Tibial nerve (tissue), 4 donors: Measurements from ENCODE around the gene TRABD2B. TPM values are rescaled to one million over a fixed set of nuclear protein-coding genes. Genes with fewer than 3 reads are reported as not detected.

Experiments used
- DNase-seq, 2 donors: peaks; one replicate each; pipeline ENCODE4 v3.0.0-alpha.2; 2019; ENCODE audit warnings: low spot score in 2 of 2
- H3K27ac ChIP-seq, 4 donors: fragments of 200-600 bp; sonication (generic) in 3 of 4; one replicate each; pipeline ENCODE4 v1.5.1; 2017 to 2019; ENCODE audit warnings: mild to moderate bottlenecking in 1 of 4
- H3K27me3 ChIP-seq, 2 donors: fragments of 200-600 bp; sonication (generic) in 1 of 2; one replicate each; pipeline versions ENCODE4 v1.5.1 to v1.6.0; 2017 to 2019
- H3K36me3 ChIP-seq, 3 donors: fragments of 200-600 bp; sonication (generic); one replicate each; pipeline ENCODE4 v1.5.1; 2018 to 2019
- H3K4me1 ChIP-seq, 4 donors: fragments of 200-600 bp; sonication (generic) in 3 of 4; one replicate each; pipeline ENCODE4 v1.5.1; 2017 to 2019
- H3K4me3 ChIP-seq, 4 donors: fragments of 200-600 bp; sonication (generic) in 3 of 4; one replicate each; pipeline ENCODE4 v1.5.1; 2017 to 2019; ENCODE audit warnings: mild to moderate bottlenecking in 1 of 4, moderate library complexity in 1 of 4
- H3K9me3 ChIP-seq, 4 donors: fragments of 200-600 bp; sonication (generic) in 3 of 4; one replicate each; pipeline ENCODE4 v1.5.1; 2017 to 2019
- EP300 ChIP-seq, 2 donors: sonication (generic); formaldehyde crosslinking; IDR thresholded peaks; one replicate each; pipeline ENCODE4 v1.6.1; 2017; ENCODE audit warnings: antibody characterized with exemption in 2 of 2, mild to moderate bottlenecking in 1 of 2
- POLR2A ChIP-seq, 2 donors: fragments of 450-650 bp; IDR thresholded peaks; one replicate each; pipeline ENCODE4 v1.6.1; 2017; ENCODE audit warnings: antibody characterized with exemption in 2 of 2, mild to moderate bottlenecking in 2 of 2, moderate library complexity in 2 of 2
- WGBS, 2 donors: methylation state at CpG; one replicate each; pipeline ENCODE4 v1.1.5; 2018; 5-methylcytosine and 5-hydroxymethylcytosine counted together
- total RNA-seq, 4 donors: library from RNA; depleted of rRNA; stranded (reverse); fragments of >200 nt; gene quantifications; one replicate each; pipeline ENCODE4 v1.1.0, GENCODE V29; 2016
- TF ChIP-seq, protein P1 (sequence below), 5 experiments: fragments of 200-600 bp in 3 of 5; fragments of 450-650 bp in 2 of 5; sonication (generic) in 3 of 5; IDR thresholded peaks; one replicate each; pipeline ENCODE4 v1.5.1; 2016 to 2019; ENCODE audit warnings: antibody characterized with exemption in 5 of 5, mild to moderate bottlenecking in 3 of 5, moderate library complexity in 2 of 5

TRABD2B gene
- total RNA-seq, 4 donors from 2014 or later: 1.3 to 4.1 (median 2.3) TPM

- H3K27me3 ChIP-seq: peaks cover 0 to 32% of the 10 kb centered on the region in 2 donors
- DNase-seq: no peak
- H3K36me3 ChIP-seq: no peaks in the 10 kb centered on the region
- TF ChIP-seq, protein P1, sequence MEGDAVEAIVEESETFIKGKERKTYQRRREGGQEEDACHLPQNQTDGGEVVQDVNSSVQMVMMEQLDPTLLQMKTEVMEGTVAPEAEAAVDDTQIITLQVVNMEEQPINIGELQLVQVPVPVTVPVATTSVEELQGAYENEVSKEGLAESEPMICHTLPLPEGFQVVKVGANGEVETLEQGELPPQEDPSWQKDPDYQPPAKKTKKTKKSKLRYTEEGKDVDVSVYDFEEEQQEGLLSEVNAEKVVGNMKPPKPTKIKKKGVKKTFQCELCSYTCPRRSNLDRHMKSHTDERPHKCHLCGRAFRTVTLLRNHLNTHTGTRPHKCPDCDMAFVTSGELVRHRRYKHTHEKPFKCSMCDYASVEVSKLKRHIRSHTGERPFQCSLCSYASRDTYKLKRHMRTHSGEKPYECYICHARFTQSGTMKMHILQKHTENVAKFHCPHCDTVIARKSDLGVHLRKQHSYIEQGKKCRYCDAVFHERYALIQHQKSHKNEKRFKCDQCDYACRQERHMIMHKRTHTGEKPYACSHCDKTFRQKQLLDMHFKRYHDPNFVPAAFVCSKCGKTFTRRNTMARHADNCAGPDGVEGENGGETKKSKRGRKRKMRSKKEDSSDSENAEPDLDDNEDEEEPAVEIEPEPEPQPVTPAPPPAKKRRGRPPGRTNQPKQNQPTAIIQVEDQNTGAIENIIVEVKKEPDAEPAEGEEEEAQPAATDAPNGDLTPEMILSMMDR (IDR thresholded peaks at IDR 0.05): no peak
- TF ChIP-seq EP300 (IDR thresholded peaks at IDR 0.05) (no peak), POLR2A (IDR thresholded peaks at IDR 0.05) (no peak)
- no peaks in the 10 kb centered on the region for H3K9me3 ChIP-seq
- 91 to 93% methylated on average over 5 of the region's 5 CpGs for WGBS, 2 donors
- H3K4me1 ChIP-seq: peaks cover 0 to 18% (median 11%) of the 10 kb centered on the region in 4 donors
- no peak overlapping the region for H3K4me3 ChIP-seq
- no peak overlapping the region for H3K27ac ChIP-seq
Measured at GRCh38 chr1:47727697-47728085, 269.5 kb downstream of the TRABD2B start.

DNA sequence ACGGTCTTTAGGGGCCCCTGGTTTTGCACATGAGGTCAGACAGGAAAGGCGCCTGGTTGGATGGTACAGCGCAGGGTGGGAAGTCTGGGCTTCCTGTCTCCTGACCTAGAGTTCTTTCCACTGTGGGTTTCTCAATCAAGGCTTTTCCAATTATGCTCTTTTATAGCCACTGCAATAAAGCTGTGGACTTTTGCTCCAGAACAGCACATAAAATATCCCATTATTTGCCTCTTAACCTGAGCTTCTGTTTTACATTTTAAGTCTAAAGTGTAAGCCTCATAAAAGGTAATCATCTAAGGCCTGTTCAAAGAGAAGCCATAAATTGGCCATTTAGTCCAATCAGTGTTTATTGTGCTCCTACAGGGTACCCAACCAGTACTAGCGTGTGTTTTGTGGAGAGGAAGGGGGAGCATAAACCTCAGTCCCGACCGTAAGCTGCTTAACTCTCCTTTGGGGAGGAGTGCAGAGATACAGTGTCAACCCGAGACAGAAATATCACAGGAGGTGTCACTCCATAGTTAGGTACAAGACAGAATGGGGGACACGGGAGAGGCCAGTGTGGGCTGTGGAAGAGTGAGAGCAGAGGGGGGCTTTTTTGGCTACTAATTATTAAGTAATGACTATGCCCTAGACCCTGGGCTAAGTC is 270.0 kb downstream of the TRABD2B start:
- TF ChIP-seq, protein P1 (IDR thresholded peaks at IDR 0.05): no peak
- no peak for TF ChIP-seq EP300 (IDR thresholded peaks at IDR 0.05)
- no peak for TF ChIP-seq POLR2A (IDR thresholded peaks at IDR 0.05)
- Histone ChIP-seq H3K27me3 (peaks cover 0 to 34% of the 10 kb centered on the region in 2 donors), H3K4me3 (no peak overlapping the region), H3K9me3 (no peaks in the 10 kb centered on the region), H3K36me3 (no peaks in the 10 kb centered on the region), H3K4me1 (peaks cover 0 to 18% (median 11%) of the 10 kb centered on the region in 4 donors), H3K27ac (no peak overlapping the region)
- DNase-seq: no peak
- 78 to 80% methylated on average over 8 of the region's 8 CpGs for WGBS, 2 donors

- no peak overlapping the region for H3K27ac ChIP-seq
- DNase-seq: peak; percentile 72 to 90
- H3K9me3 ChIP-seq: no peaks in the 10 kb centered on the region
- peaks cover 0 to 18% (median 11%) of the 10 kb centered on the region in 4 donors for H3K4me1 ChIP-seq
- TF ChIP-seq EP300 (IDR thresholded peaks at IDR 0.05) (no peak), POLR2A (IDR thresholded peaks at IDR 0.05) (no peak)
- TF ChIP-seq, protein P1 (IDR thresholded peaks at IDR 0.05): peak; percentile 81 to 91 (median 89)
- WGBS, 2 donors: 8 to 13% methylated on average over 22 of the region's 22 CpGs
- peaks cover 0 to 34% of the 10 kb centered on the region in 2 donors for H3K27me3 ChIP-seq
- no peaks in the 10 kb centered on the region for H3K36me3 ChIP-seq
- peak overlapping the region in 1 of 4 donors; percentile 39 for H3K4me3 ChIP-seq
Measured at GRCh38 chr1:47725992-47726855, 271.0 kb downstream of the TRABD2B start.

GRCh38 chr1:47725511-47725991 is 271.6 kb downstream of the TRABD2B start:
- DNase-seq: no peak
- peaks cover 0 to 18% (median 11%) of the 10 kb centered on the region in 4 donors for H3K4me1 ChIP-seq
- WGBS, 2 donors: 28 to 34% methylated on average over 11 to 13 of the region's 13 CpGs
- H3K27me3 ChIP-seq: peaks cover 0 to 34% of the 10 kb centered on the region in 2 donors
- H3K4me3 ChIP-seq: peak overlapping the region in 1 of 4 donors; percentile 43
- H3K9me3 ChIP-seq: no peaks in the 10 kb centered on the region
- no peak overlapping the region for H3K27ac ChIP-seq
- TF ChIP-seq POLR2A (IDR thresholded peaks at IDR 0.05): no peak
- TF ChIP-seq EP300 (IDR thresholded peaks at IDR 0.05): no peak
- TF ChIP-seq, protein P1 (IDR thresholded peaks at IDR 0.05): no peak
- no peaks in the 10 kb centered on the region for H3K36me3 ChIP-seq
